GM18505 (cell line): Measurements from ENCODE around the gene PEMT.

Source experiments
- ATAC-seq: cut with Tn5 transposase; IDR thresholded peaks from one replicate; pipeline ENCODE4 v1.9.1; 2021; ENCODE audit not compliant: unreplicated experiment
- POLR2A ChIP-seq: IDR thresholded peaks from 4 replicates; pipeline ENCODE4 v1.6.1; 2011; ENCODE audit warnings: borderline replicate concordance; ENCODE audit not compliant: insufficient read depth, insufficient read length; ENCODE audit errors: extremely low read depth

Gene PEMT

GRCh38 chr17:17537311-17538099, 54.0 kb downstream of the PEMT start:
- no peak for TF ChIP-seq POLR2A
- no peak for ATAC-seq

- TF ChIP-seq POLR2A: no peak
- no peak for ATAC-seq
These were observed 54.8 kb downstream of the PEMT start for GRCh38 chr17:17536702-17537101.

- ATAC-seq: no peak
- no peak for TF ChIP-seq POLR2A
These were observed 55.6 kb downstream of the PEMT start for GRCh38 chr17:17535957-17536356.

DNA sequence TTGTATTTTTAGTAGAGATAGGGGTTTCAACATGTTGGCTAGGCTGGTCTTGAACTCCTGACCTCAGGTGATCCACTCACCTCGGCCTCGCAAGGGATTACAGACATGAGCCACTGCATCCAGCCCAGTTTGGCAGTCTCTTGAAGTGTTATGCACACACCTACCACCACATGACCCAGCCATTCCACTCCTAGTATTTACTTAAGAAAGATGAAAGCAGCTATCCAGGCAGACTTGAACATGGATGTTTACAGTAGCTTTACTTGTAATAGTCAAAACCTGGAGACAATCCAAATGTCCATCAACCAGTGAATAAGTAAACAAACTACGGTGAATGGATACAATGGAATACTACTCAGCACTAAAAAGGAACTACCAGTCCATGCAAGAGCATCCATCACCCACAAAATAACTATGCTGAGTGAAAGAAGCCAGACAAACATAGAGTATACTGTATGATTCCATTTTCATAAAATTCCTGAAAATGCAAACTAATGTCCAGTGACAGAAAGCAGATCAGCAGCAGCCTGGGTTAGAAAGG, 57.5 kb downstream of the PEMT start:
- TF ChIP-seq POLR2A: no peak
- no peak for ATAC-seq

GRCh38 chr17:17532991-17533390, 58.5 kb downstream of the PEMT start:
- no peak for TF ChIP-seq POLR2A
- no peak for ATAC-seq

GRCh38 chr17:17531156-17531555, 60.4 kb downstream of the PEMT start:
- no peak for ATAC-seq
- no peak for TF ChIP-seq POLR2A

GRCh38 chr17:17528696-17529652, 62.5 kb downstream of the PEMT start:
- no peak for TF ChIP-seq POLR2A
- no peak for ATAC-seq

DNA sequence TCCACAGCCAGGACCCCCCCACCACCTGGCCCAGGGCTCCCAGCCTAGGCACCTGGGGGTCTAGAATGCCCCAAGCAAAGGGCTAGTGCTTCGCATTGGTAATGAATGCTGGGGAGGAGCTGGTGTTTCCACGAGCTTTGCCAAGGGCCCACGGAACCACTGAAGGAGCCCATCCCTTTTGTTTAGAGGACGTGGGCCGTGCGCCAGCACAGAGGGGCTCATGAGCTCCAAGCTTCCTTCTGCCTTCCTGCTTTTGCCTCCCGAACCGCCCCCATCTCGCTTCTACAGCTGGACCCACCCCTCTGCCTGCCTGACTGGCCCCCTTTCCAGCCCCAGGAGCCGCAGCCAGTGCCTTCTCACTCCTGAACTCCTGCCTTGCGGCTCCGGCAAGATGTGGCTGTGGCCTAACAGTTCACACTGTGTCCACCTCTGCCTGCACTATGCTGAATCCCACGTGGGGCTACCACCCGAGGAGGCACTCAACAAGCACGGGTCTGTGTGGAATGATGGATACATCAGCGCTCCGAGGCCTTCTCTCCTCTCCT, 63.5 kb downstream of the PEMT start:
- no peak for ATAC-seq

GRCh38 chr17:17527534-17527933, 64.0 kb downstream of the PEMT start:
- no peak for ATAC-seq
- no peak for TF ChIP-seq POLR2A

More for the DNA sequence above, 63.5 kb downstream of the PEMT start:
- TF ChIP-seq POLR2A: no peak

GRCh38 chr17:17526369-17526768, 65.1 kb downstream of the PEMT start:
- ATAC-seq: no peak
- no peak for TF ChIP-seq POLR2A

DNA sequence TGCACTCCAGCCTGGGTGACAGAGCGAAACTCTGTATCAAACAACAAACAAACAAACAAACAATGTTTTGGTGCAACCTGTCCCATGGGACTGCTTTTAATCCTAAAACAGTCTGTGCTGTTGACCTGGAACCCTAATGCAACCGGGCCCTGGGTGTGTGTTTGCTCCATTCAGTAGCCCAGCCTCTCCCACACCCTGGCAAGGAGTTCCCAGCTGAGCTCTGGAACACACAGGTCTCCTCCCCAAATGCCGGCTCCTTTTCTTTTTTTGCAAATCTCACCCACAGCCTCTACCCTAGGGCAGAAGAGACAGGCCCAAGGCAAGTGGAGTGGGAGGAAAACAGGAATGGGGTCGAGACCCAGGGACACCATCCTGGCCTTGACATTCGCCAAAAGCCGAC, 65.6 kb downstream of the PEMT start:
- ATAC-seq: no peak

DNA sequence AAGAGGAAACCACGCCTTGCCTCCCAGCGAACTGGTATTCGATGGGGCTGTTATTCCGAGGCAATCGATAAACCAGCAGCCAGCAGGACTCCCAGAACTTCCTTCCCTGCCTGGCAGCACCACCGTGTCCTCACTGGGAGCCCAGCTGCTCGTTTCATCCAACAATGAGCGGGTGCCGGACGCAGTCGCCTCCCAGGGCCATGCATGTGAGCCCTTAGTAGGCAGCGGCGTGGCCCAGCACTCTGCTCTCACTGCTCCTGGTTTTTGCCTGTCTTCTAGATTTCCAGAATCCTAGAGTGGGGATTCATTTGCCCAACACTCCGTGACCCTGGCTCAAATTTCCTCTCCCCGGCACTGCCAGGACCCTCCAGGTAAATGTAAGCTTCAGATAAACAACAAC, 66.2 kb downstream of the PEMT start:
- TF ChIP-seq POLR2A: no peak
- ATAC-seq: no peak

More for the DNA sequence above, 65.6 kb downstream of the PEMT start:
- TF ChIP-seq POLR2A: no peak
